Measurements from ENCODE around the gene CD55.

- TF ChIP-seq EZH2 (IDR thresholded peaks at IDR 0.05; ENCODE audit: low read depth, unreplicated experiment) (no peak), EZH2phosphoT487 (IDR thresholded peaks at IDR 0.05; ENCODE audit: unreplicated experiment) (no peak), POLR2AphosphoS5 (IDR thresholded peaks at IDR 0.05; ENCODE audit: low read depth) (no peak), CREB1 (CRISPR knock-in tag; IDR thresholded peaks at IDR 0.05; ENCODE audit: low read depth) (no peak), ZNF331 (CRISPR knock-in tag; IDR thresholded peaks at IDR 0.05; ENCODE audit: low read depth) (no peak), NANOG (IDR thresholded peaks at IDR 0.05; ENCODE audit: borderline replicate concordance) (no peak)
- TF ChIP-seq, protein P1, sequence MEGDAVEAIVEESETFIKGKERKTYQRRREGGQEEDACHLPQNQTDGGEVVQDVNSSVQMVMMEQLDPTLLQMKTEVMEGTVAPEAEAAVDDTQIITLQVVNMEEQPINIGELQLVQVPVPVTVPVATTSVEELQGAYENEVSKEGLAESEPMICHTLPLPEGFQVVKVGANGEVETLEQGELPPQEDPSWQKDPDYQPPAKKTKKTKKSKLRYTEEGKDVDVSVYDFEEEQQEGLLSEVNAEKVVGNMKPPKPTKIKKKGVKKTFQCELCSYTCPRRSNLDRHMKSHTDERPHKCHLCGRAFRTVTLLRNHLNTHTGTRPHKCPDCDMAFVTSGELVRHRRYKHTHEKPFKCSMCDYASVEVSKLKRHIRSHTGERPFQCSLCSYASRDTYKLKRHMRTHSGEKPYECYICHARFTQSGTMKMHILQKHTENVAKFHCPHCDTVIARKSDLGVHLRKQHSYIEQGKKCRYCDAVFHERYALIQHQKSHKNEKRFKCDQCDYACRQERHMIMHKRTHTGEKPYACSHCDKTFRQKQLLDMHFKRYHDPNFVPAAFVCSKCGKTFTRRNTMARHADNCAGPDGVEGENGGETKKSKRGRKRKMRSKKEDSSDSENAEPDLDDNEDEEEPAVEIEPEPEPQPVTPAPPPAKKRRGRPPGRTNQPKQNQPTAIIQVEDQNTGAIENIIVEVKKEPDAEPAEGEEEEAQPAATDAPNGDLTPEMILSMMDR (conservative IDR thresholded peaks at IDR 0.05; ENCODE audit: low read depth in 2 of 2) = no peak
- TF ChIP-seq, protein P2, sequence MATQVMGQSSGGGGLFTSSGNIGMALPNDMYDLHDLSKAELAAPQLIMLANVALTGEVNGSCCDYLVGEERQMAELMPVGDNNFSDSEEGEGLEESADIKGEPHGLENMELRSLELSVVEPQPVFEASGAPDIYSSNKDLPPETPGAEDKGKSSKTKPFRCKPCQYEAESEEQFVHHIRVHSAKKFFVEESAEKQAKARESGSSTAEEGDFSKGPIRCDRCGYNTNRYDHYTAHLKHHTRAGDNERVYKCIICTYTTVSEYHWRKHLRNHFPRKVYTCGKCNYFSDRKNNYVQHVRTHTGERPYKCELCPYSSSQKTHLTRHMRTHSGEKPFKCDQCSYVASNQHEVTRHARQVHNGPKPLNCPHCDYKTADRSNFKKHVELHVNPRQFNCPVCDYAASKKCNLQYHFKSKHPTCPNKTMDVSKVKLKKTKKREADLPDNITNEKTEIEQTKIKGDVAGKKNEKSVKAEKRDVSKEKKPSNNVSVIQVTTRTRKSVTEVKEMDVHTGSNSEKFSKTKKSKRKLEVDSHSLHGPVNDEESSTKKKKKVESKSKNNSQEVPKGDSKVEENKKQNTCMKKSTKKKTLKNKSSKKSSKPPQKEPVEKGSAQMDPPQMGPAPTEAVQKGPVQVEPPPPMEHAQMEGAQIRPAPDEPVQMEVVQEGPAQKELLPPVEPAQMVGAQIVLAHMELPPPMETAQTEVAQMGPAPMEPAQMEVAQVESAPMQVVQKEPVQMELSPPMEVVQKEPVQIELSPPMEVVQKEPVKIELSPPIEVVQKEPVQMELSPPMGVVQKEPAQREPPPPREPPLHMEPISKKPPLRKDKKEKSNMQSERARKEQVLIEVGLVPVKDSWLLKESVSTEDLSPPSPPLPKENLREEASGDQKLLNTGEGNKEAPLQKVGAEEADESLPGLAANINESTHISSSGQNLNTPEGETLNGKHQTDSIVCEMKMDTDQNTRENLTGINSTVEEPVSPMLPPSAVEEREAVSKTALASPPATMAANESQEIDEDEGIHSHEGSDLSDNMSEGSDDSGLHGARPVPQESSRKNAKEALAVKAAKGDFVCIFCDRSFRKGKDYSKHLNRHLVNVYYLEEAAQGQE (IDR thresholded peaks at IDR 0.05; ENCODE audit: unreplicated experiment) = no peak
Observed at GRCh38 chr1:207276465-207276864, 45.0 kb upstream of the CD55 start.

All from GM23338 (cell line).